Activated T-helper 1 cell treated with anti-CD3 and anti-CD28 coated beads, Interleukin-12 subunit alpha, Interleukin-12 subunit beta, Interleukin-2, Interleukin-4 antibody, amounts not matched to agents 30 ng/mL and 10 ng/mL and 1 ng/mL, durations not matched to agents 14 hours and 24 hours and 36 hours (primary cell): ENCODE measurements around the gene MT1F. TPM values are rescaled to one million over a fixed set of nuclear protein-coding genes. Genes with fewer than 3 reads are reported as not detected.

Experiments used
- total RNA-seq: library from RNA; stranded (reverse); gene quantifications from 2 replicates; pipeline ENCODE4 v1.2.3, GENCODE V29; 2022

The MT1F gene
- total RNA-seq, 1 donor from 2014 or later: 5.2 TPM

Other genes starting within 250 kb of the MT1F start
- 57.2 and 64.3 TPM in 2 replicates for gene AMFR, start 232.4 kb upstream of the MT1F start, total RNA-seq
- gene NUDT21, start 206.6 kb upstream of the MT1F start, total RNA-seq: 271 and 313 TPM in 2 replicates
- 87.9 and 90.9 TPM in 2 replicates for gene OGFOD1, start 206.4 kb upstream of the MT1F start, total RNA-seq
- 7.4 and 12.3 TPM in 2 replicates for gene BBS2, start 137.9 kb upstream of the MT1F start, total RNA-seq
- not detected in 2 replicates for gene MT4, start 92.9 kb upstream of the MT1F start, total RNA-seq
- gene MT3, start 68.4 kb upstream of the MT1F start, total RNA-seq: 1.9 and 2.7 TPM in 2 replicates
- gene MT2A, start 49.4 kb upstream of the MT1F start, total RNA-seq: 348 and 365 TPM in 2 replicates
- gene MT1E, start 32.2 kb upstream of the MT1F start, total RNA-seq: 135 TPM in 2 replicates
- gene MT1M, start 25.3 kb upstream of the MT1F start, total RNA-seq: not detected in 2 replicates
- 0.60 and 4.1 TPM in 2 replicates for gene MT1A, start 19.3 kb upstream of the MT1F start, total RNA-seq
- not detected in 2 replicates for gene MT1B, start 6.1 kb upstream of the MT1F start, total RNA-seq
- 28.5 and 29.1 TPM in 2 replicates for gene MT1G, start 10.1 kb downstream of the MT1F start, total RNA-seq
- gene MT1H, start 11.9 kb downstream of the MT1F start, total RNA-seq: 1.4 TPM in 1 of 2 replicates, not detected in the other
- 60.7 and 70.4 TPM in 2 replicates for gene MT1X, start 24.5 kb downstream of the MT1F start, total RNA-seq
- gene NUP93, start 72.2 kb downstream of the MT1F start, total RNA-seq: 150 and 152 TPM in 2 replicates
- not detected in 2 replicates for gene SLC12A3, start 207.2 kb downstream of the MT1F start, total RNA-seq